Uterus (tissue), 4 donors: ENCODE measurements around the gene TTC12. TPM values are rescaled to one million over a fixed set of nuclear protein-coding genes. Genes with fewer than 3 reads are reported as not detected.

Source experiments
- DNase-seq, 2 donors: peaks; one replicate each; pipeline ENCODE4 v3.0.0-alpha.2; 2019 to 2020
- H3K27ac ChIP-seq, 2 donors: fragments of 200-600 bp; sonication (generic); 1 replicate in 1 of 2; 2 replicates in 1 of 2; pipeline ENCODE4 v1.5.1; 2016 to 2018
- H3K27me3 ChIP-seq, 2 donors: fragments of 200-600 bp; sonication (generic); one replicate each; pipeline ENCODE4 v1.5.1; 2018 to 2019; ENCODE audit warnings: control low read depth in 1 of 2
- H3K36me3 ChIP-seq, 2 donors: fragments of 200-600 bp; sonication (generic); one replicate each; pipeline ENCODE4 v1.5.1; 2019; ENCODE audit warnings: control low read depth in 1 of 2
- H3K4me1 ChIP-seq, 2 donors: fragments of 200-600 bp; sonication (generic); one replicate each; pipeline ENCODE4 v1.5.1; 2018 to 2019; ENCODE audit warnings: control low read depth in 1 of 2
- H3K4me3 ChIP-seq, 2 donors: fragments of 200-600 bp; sonication (generic); 1 replicate in 1 of 2; 2 replicates in 1 of 2; pipeline ENCODE4 v1.5.1; 2018 to 2019; ENCODE audit warnings: mild to moderate bottlenecking in 1 of 2
- H3K9me3 ChIP-seq, 2 donors: fragments of 200-600 bp; sonication (generic); one replicate each; pipeline ENCODE4 v1.5.1; 2019; ENCODE audit warnings: control low read depth in 1 of 2
- CTCF ChIP-seq, 4 experiments: fragments of 200-600 bp in 2 of 4; fragments of 450-650 bp in 2 of 4; sonication (generic) in 2 of 4; IDR thresholded peaks; one replicate each; pipeline ENCODE4 v1.5.1; 2016 to 2019; ENCODE audit warnings: antibody characterized with exemption in 4 of 4, mild to moderate bottlenecking in 2 of 4, moderate library complexity in 1 of 4
- POLR2A ChIP-seq, 2 donors: fragments of 450-650 bp; IDR thresholded peaks; one replicate each; pipeline ENCODE4 v1.6.1; 2016; ENCODE audit warnings: antibody characterized with exemption in 2 of 2, mild to moderate bottlenecking in 1 of 2, moderate library complexity in 1 of 2
- intact Hi-C: fragments of 100-400 bp; cut with DNase I; formaldehyde crosslinking; loops from one replicate; pipeline ENCODE4 v1.15.1; 2023; ENCODE audit warnings: low total_unique reads
- total RNA-seq, 4 donors: library from RNA; depleted of rRNA in 3 of 4; stranded (reverse); fragments of >200 nt in 3 of 4; gene quantifications; one replicate each; pipeline versions ENCODE4 v1.1.0 to v1.2.4, GENCODE V29; 2014 to 2023
- donor health status: DM: yes; HTN: yes; CAD: no.

TTC12 gene
- total RNA-seq, 4 donors from 2014 or later = 2.4 to 27.5 (median 17.1) TPM

GRCh38 chr11:113305440-113306336, 8.7 kb upstream of the TTC12 start:
- Histone ChIP-seq H3K36me3 (no peaks in the 10 kb centered on the region), H3K4me1 (no peaks in the 10 kb centered on the region), H3K27ac (no peak overlapping the region), H3K9me3 (no peaks in the 10 kb centered on the region), H3K4me3 (no peak overlapping the region), H3K27me3 (no peaks in the 10 kb centered on the region)
- intact Hi-C loops = no loop called here
- no peak for TF ChIP-seq POLR2A (IDR thresholded peaks at IDR 0.05)
- peak; percentile 83 to 92 (median 85) for TF ChIP-seq CTCF (IDR thresholded peaks at IDR 0.05)
- peak; percentile 60 to 66 for DNase-seq

- no peak for DNase-seq
- no peak overlapping the region for H3K27ac ChIP-seq
- intact Hi-C loops = no loop called here
These were observed 5.8 kb upstream of the TTC12 start for GRCh38 chr11:113308601-113309000.

GRCh38 chr11:113311536-113311935, 2.8 kb upstream of the TTC12 start:
- H3K4me1 ChIP-seq = peaks cover 0 to 8% of the 10 kb centered on the region in 2 donors
- no peak overlapping the region for H3K4me3 ChIP-seq
- H3K9me3 ChIP-seq = no peaks in the 10 kb centered on the region
- no peak overlapping the region for H3K27ac ChIP-seq
- DNase-seq = no peak
- H3K27me3 ChIP-seq = no peaks in the 10 kb centered on the region
- intact Hi-C loops = no loop called here
- no peak for TF ChIP-seq CTCF (IDR thresholded peaks at IDR 0.05)
- TF ChIP-seq POLR2A (IDR thresholded peaks at IDR 0.05) = no peak
- no peaks in the 10 kb centered on the region for H3K36me3 ChIP-seq

More at GRCh38 chr11:113308601-113309000, 5.8 kb upstream of the TTC12 start:
- no peaks in the 10 kb centered on the region for H3K27me3 ChIP-seq
- no peak overlapping the region for H3K4me3 ChIP-seq
- no peaks in the 10 kb centered on the region for H3K9me3 ChIP-seq
- H3K36me3 ChIP-seq = no peaks in the 10 kb centered on the region
- H3K4me1 ChIP-seq = no peaks in the 10 kb centered on the region
- TF ChIP-seq CTCF (IDR thresholded peaks at IDR 0.05) (no peak), POLR2A (IDR thresholded peaks at IDR 0.05) (no peak)

DNA sequence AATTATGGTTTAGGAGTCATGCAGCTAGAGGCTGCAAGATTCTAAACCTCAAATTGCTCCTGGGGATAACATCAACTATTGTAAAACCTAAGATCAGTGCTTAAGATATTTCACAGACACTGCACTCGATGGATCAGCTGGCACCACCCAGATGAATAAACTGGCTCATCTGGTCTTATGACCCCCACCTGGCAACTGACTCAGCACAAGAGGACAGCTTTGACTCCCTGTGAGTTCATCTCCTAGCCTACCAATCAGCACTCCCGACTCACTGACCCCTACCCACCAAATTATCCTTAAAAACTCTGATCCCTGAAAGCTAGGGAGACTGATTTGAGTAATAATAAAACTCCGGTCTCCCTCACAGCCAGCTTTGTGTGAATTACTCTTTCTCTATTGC, 782 bp upstream of the TTC12 start:
- H3K27me3 ChIP-seq = no peaks in the 10 kb centered on the region
- peaks cover 0 to 8% of the 10 kb centered on the region in 2 donors for H3K4me1 ChIP-seq
- H3K9me3 ChIP-seq = no peaks in the 10 kb centered on the region
- no peaks in the 10 kb centered on the region for H3K36me3 ChIP-seq
- DNase-seq = no peak
- intact Hi-C loops = no loop called here
- TF ChIP-seq POLR2A (IDR thresholded peaks at IDR 0.05) (no peak), CTCF (IDR thresholded peaks at IDR 0.05) (no peak)
- H3K27ac ChIP-seq = peak overlapping the region; percentile 84 to 86
- peak overlapping the region in 1 of 2 donors; percentile 61 for H3K4me3 ChIP-seq

DNA sequence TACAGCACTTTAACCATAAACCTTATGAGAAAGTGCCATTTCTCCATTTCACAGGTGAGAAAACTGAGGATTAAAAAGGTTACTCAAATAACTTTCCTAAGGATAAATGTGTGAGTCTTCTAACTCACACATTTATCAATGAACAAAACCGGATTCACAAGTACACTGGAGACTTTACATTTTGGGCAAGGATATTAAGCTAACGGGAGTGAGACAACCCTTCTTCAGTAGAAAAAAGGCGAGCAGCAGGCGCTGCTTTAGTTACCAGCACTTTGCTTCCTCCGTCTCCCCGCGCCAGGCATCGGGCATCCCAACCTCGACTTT, 356 bp upstream of the TTC12 start:
- TF ChIP-seq CTCF (IDR thresholded peaks at IDR 0.05) (no peak), POLR2A (IDR thresholded peaks at IDR 0.05) (no peak)
- Histone ChIP-seq H3K27ac (peak overlapping the region; percentile 84 to 86), H3K9me3 (no peaks in the 10 kb centered on the region), H3K4me1 (peaks cover 0 to 8% of the 10 kb centered on the region in 2 donors), H3K36me3 (no peaks in the 10 kb centered on the region), H3K27me3 (no peaks in the 10 kb centered on the region), H3K4me3 (peak overlapping the region; percentile 61 to 62)
- intact Hi-C loops = no loop called here
- DNase-seq = no peak
